GM21576 (cell line): ENCODE results near the gene LRRC14B.
"Not testable (repeated sequence)": the region's sequence is repeated elsewhere in the genome, so short reads cannot be mapped to it uniquely, and the experiment has no call there.

Experiments
- ATAC-seq: cut with Tn5 transposase; IDR thresholded peaks from one replicate; pipeline ENCODE4 v1.9.1; 2021; ENCODE audit warnings: mild to moderate bottlenecking, moderate library complexity; ENCODE audit not compliant: unreplicated experiment

LRRC14B gene

GRCh38 chr5:190366-191035 lies 794 bp upstream of the LRRC14B start:
- ATAC-seq: peak; percentile 32

- no peak for ATAC-seq
Measured at GRCh38 chr5:191949-192690, 825 bp downstream of the LRRC14B start.

- ATAC-seq: no peak
Measured at GRCh38 chr5:192691-192969, 1.3 kb downstream of the LRRC14B start.

- ATAC-seq: no peak
Measured at GRCh38 chr5:192970-193831, 1.9 kb downstream of the LRRC14B start.

- ATAC-seq: no peak
Measured at GRCh38 chr5:194102-194501, 2.8 kb downstream of the LRRC14B start.

GRCh38 chr5:194603-195209 lies 3.4 kb downstream of the LRRC14B start:
- ATAC-seq: no peak

GRCh38 chr5:195401-196160 lies 4.3 kb downstream of the LRRC14B start:
- no peak for ATAC-seq

- ATAC-seq: no peak
Measured at GRCh38 chr5:196350-196749, 5.1 kb downstream of the LRRC14B start.

- ATAC-seq: not testable (repeated sequence)
Measured at GRCh38 chr5:197031-197430, 5.7 kb downstream of the LRRC14B start.

GRCh38 chr5:197892-198489 lies 6.7 kb downstream of the LRRC14B start:
- no peak for ATAC-seq

GRCh38 chr5:198516-199196 lies 7.4 kb downstream of the LRRC14B start:
- ATAC-seq: no peak

GRCh38 chr5:199197-199949 lies 8.1 kb downstream of the LRRC14B start:
- ATAC-seq: no peak

- ATAC-seq: no peak
Measured at GRCh38 chr5:199950-200645, 8.8 kb downstream of the LRRC14B start.

GRCh38 chr5:200985-201384 lies 9.7 kb downstream of the LRRC14B start:
- ATAC-seq: no peak

GRCh38 chr5:201672-202071 lies 10.4 kb downstream of the LRRC14B start:
- ATAC-seq: no peak

- ATAC-seq: no peak
Measured at GRCh38 chr5:203246-203930, 12.1 kb downstream of the LRRC14B start.

- no peak for ATAC-seq
Measured at GRCh38 chr5:204001-204400, 12.7 kb downstream of the LRRC14B start.

GRCh38 chr5:204462-204861 lies 13.2 kb downstream of the LRRC14B start:
- no peak for ATAC-seq
